Natural killer cell (primary cell): Measurements from ENCODE around the gene HDLBP. TPM values are rescaled to one million over a fixed set of nuclear protein-coding genes. Genes with fewer than 3 reads are reported as not detected.
A peak's percentile ranks its signal among the peaks of the same experiment; 100 is the strongest.

Experiments used
- ATAC-seq, 3 donors: fragments of 150-1000 bp in 2 of 3; fragments of 200-7000 bp in 1 of 3; cut with Tn5 transposase; 1 replicate in 1 of 3; 2 replicates in 2 of 3; pipeline ENCODE4 v1.10.0; 2021; ENCODE audit warnings: mild to moderate bottlenecking in 2 of 3, moderate library complexity in 2 of 3
- DNase-seq, 2 donors: peaks; one replicate each; pipeline versions ENCODE4 v3.0.0 to v3.0.0-alpha.2; 2013 to 2021; ENCODE audit warnings: mixed read lengths in 1 of 2
- H3K27ac ChIP-seq: one replicate; pipeline ENCODE4 v1.5.1; 2013; ENCODE audit warnings: mild to moderate bottlenecking, low read length
- H3K27me3 ChIP-seq: one replicate; pipeline ENCODE4 v1.6.1; 2013; ENCODE audit warnings: low read length; ENCODE audit not compliant: control insufficient read depth, insufficient read depth
- H3K36me3 ChIP-seq: one replicate; pipeline ENCODE4 v1.6.1; 2013; ENCODE audit warnings: low read length; ENCODE audit not compliant: control insufficient read depth, insufficient read depth
- H3K4me1 ChIP-seq: one replicate; pipeline ENCODE4 v1.6.1; 2013; ENCODE audit warnings: low read length; ENCODE audit not compliant: control insufficient read depth, insufficient read depth
- H3K4me3 ChIP-seq: one replicate; pipeline ENCODE4 v1.5.1; 2013; ENCODE audit warnings: low read length
- H3K9me3 ChIP-seq: one replicate; pipeline ENCODE4 v1.6.1; 2013; ENCODE audit warnings: low read length; ENCODE audit not compliant: control insufficient read depth, insufficient read depth
- H3K27ac Mint-ChIP-seq, 2 donors: one replicate each; pipeline ENCODE4 v1.8.0; 2022; ENCODE audit warnings: mild to moderate bottlenecking in 2 of 2, mixed read lengths in 2 of 2, moderate library complexity in 1 of 2
- H3K27me3 Mint-ChIP-seq, 2 donors: one replicate each; pipeline ENCODE4 v1.8.0; 2022; ENCODE audit warnings: low read depth in 2 of 2, mixed read lengths in 2 of 2
- H3K36me3 Mint-ChIP-seq: one replicate; pipeline ENCODE4 v1.8.0; 2022; ENCODE audit warnings: mixed read lengths
- H3K4me1 Mint-ChIP-seq, 2 donors: one replicate each; pipeline ENCODE4 v1.8.0; 2022; ENCODE audit warnings: mixed read lengths in 2 of 2
- H3K4me3 Mint-ChIP-seq: one replicate; pipeline ENCODE4 v1.8.0; 2022; ENCODE audit warnings: mild to moderate bottlenecking, moderate library complexity, mixed read lengths
- H3K9me3 Mint-ChIP-seq, 2 donors: one replicate each; pipeline ENCODE4 v1.8.0; 2022; ENCODE audit warnings: mixed read lengths in 2 of 2
- CTCF ChIP-seq: fragments of 200-600 bp; IDR thresholded peaks from one replicate; pipeline ENCODE4 v1.8.0; 2022; ENCODE audit warnings: antibody characterized with exemption
- WGBS: methylation state at CpG from one replicate; pipeline ENCODE4 v1.1.7; 2013; ENCODE audit warnings: missing lambda C conversion rate; ENCODE audit not compliant: insufficient coverage; 5-methylcytosine and 5-hydroxymethylcytosine counted together
- intact Hi-C: fragments of 100-400 bp; cut with micrococcal nuclease; formaldehyde crosslinking; loops from one replicate; pipeline ENCODE4 v1.14.2; 2022
- total RNA-seq, 4 donors: library from RNA; stranded (reverse); fragments of 120-200 nt in 1 of 4; gene quantifications; one replicate each; pipeline versions ENCODE4 v1.2.3 to v1.2.4, GENCODE V29; 2013 to 2022

HDLBP gene
- total RNA-seq, 3 donors from 2014 or later (not counting 1 experiment from before 2014, with no cell fraction given): 170 to 200 (median 177) TPM

DNA sequence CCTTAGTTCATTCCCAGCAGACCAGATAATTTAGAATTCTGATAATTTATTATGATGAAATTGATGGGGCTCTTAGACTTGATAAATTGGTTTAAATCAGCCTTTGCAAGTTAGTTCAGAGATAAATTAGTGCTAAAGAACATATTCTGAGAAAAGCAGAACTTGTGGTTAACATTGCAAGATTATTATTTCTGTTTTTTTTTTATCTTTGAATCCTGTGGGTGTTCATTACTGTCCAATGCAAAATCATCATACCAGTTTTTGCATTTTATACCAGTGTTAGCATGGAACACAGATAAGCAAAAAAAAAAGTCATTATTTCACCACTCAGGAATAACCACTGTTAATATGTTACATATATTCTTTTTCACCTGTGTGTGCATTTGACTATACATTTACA lies 9.3 kb upstream of the HDLBP start:
- Mint-ChIP-seq H3K9me3 (no peaks in the 10 kb centered on the region), H3K4me3 (no peak overlapping the region), H3K27me3 (no peaks in the 10 kb centered on the region), H3K36me3 (peaks cover 12% of the 10 kb centered on the region), H3K4me1 (peaks cover 40 to 42% of the 10 kb centered on the region in 2 donors), H3K27ac (peak overlapping the region; percentile 4 to 41)
- H3K4me3 ChIP-seq: no peak overlapping the region
- intact Hi-C loops: no loop called here
- DNase-seq: no peak
- no peak for TF ChIP-seq CTCF
- peak in 1 of 3 donors; percentile 52 for ATAC-seq
- no peaks in the 10 kb centered on the region for H3K27me3 ChIP-seq
- H3K27ac ChIP-seq: no peak overlapping the region
- H3K4me1 ChIP-seq: peaks cover 5% of the 10 kb centered on the region
- H3K9me3 ChIP-seq: no peaks in the 10 kb centered on the region
- peaks cover 37% of the 10 kb centered on the region for H3K36me3 ChIP-seq

- Histone ChIP-seq H3K27ac (no peak overlapping the region), H3K27me3 (no peaks in the 10 kb centered on the region), H3K9me3 (no peaks in the 10 kb centered on the region), H3K4me1 (peaks cover 6% of the 10 kb centered on the region), H3K36me3 (peaks cover 35% of the 10 kb centered on the region), H3K4me3 (no peak overlapping the region)
- peaks cover 12% of the 10 kb centered on the region for H3K36me3 Mint-ChIP-seq
- H3K27me3 Mint-ChIP-seq: no peaks in the 10 kb centered on the region
- peaks cover 48 to 49% of the 10 kb centered on the region in 2 donors for H3K4me1 Mint-ChIP-seq
- H3K9me3 Mint-ChIP-seq: no peaks in the 10 kb centered on the region
- intact Hi-C loops: no loop called here
- H3K4me3 Mint-ChIP-seq: no peak overlapping the region
- DNase-seq (no peak), ATAC-seq (no peak)
- 96% methylated on average over 4 of the region's 5 CpGs for WGBS
- no peak for TF ChIP-seq CTCF
- peak overlapping the region; percentile 23 to 53 for H3K27ac Mint-ChIP-seq
These were observed 8.3 kb upstream of the HDLBP start for GRCh38 chr2:241323778-241324177.

- Histone ChIP-seq H3K4me3 (no peak overlapping the region), H3K36me3 (peaks cover 24% of the 10 kb centered on the region), H3K27me3 (no peaks in the 10 kb centered on the region), H3K27ac (peak overlapping the region; percentile 30), H3K4me1 (peaks cover 17% of the 10 kb centered on the region), H3K9me3 (no peaks in the 10 kb centered on the region)
- Mint-ChIP-seq H3K4me1 (peaks cover 56 to 63% of the 10 kb centered on the region in 2 donors), H3K27ac (peak overlapping the region; percentile 61 to 96), H3K9me3 (no peaks in the 10 kb centered on the region), H3K27me3 (no peaks in the 10 kb centered on the region), H3K36me3 (peaks cover 2% of the 10 kb centered on the region), H3K4me3 (no peak overlapping the region)
- intact Hi-C loops: no loop called here
- TF ChIP-seq CTCF: no peak
- DNase-seq: no peak
- no peak for ATAC-seq
- WGBS: 48% methylated on average over 1 of the region's 1 CpG
These were observed 6.4 kb upstream of the HDLBP start for GRCh38 chr2:241321886-241322285.

- TF ChIP-seq CTCF: no peak
- H3K36me3 Mint-ChIP-seq: no peaks in the 10 kb centered on the region
- H3K4me1 ChIP-seq: peaks cover 23% of the 10 kb centered on the region
These were observed 5.6 kb upstream of the HDLBP start for GRCh38 chr2:241321033-241321432.

More at GRCh38 chr2:241321033-241321432, 5.6 kb upstream of the HDLBP start:
- ATAC-seq: no peak
- no peaks in the 10 kb centered on the region for H3K9me3 Mint-ChIP-seq
- Histone ChIP-seq H3K9me3 (no peaks in the 10 kb centered on the region), H3K4me3 (no peak overlapping the region), H3K27ac (no peak overlapping the region), H3K27me3 (no peaks in the 10 kb centered on the region), H3K36me3 (peaks cover 19% of the 10 kb centered on the region)
- peaks cover 62 to 72% of the 10 kb centered on the region in 2 donors for H3K4me1 Mint-ChIP-seq
- H3K27ac Mint-ChIP-seq: peak overlapping the region; percentile 61 to 96
- no CpG with 5 or more reads among the region's 1 CpG for WGBS
- no peaks in the 10 kb centered on the region for H3K27me3 Mint-ChIP-seq
- DNase-seq: no peak
- H3K4me3 Mint-ChIP-seq: peak overlapping the region; percentile 35
- intact Hi-C loops: no loop called here
